A673 (cell line): ENCODE data around the gene HAUS3. TPM values are rescaled to one million over a fixed set of nuclear protein-coding genes. Genes with fewer than 3 reads are reported as not detected.
"Not testable (repeated sequence)": the region's sequence is repeated elsewhere in the genome, so short reads cannot be mapped to it uniquely, and the experiment has no call there.

Experiments used
- BruUV-seq: library from RNA; stranded (reverse); fragments of 400-500 nt; replicated peaks from 2 replicates; lab custom pipeline; 2021; lab: Mats Ljungman, UMichigan
- CTCF ChIA-PET: fragments of 300-600 bp; sonication (Branson Sonifier 250); formaldehyde crosslinking; loops from one replicate; lab custom pipeline; 2022; ENCODE audit warnings: antibody characterized with exemption; lab: Charles Lee
- POLR2A ChIA-PET: fragments of 300-600 bp; sonication (Branson Sonifier 250); formaldehyde crosslinking; loops from one replicate; lab custom pipeline; 2022; ENCODE audit warnings: antibody characterized with exemption; ENCODE audit not compliant: low non-redundant PET; lab: Charles Lee
- DNase-seq: peaks from one replicate; pipeline ENCODE4 v3.0.0-alpha.2; 2015; ENCODE audit warnings: low spot score
- H3K27ac ChIP-seq: fragments of 200-600 bp; sonication (generic); 2 replicates; pipeline ENCODE4 v1.5.1; 2016; ENCODE audit warnings: mixed run types, low read depth, mild to moderate bottlenecking, mixed read lengths, antibody characterized with exemption, low read length; ENCODE audit not compliant: poor library complexity, severe bottlenecking
- H3K27me3 ChIP-seq: fragments of 200-600 bp; sonication (generic); replicated peaks from 2 replicates; pipeline ENCODE4 v1.6.1; 2017; ENCODE audit warnings: mixed run types, low read depth, mild to moderate bottlenecking, mixed read lengths, antibody characterized with exemption, low read length; ENCODE audit not compliant: insufficient read depth, poor library complexity
- H3K36me3 ChIP-seq: fragments of 200-600 bp; sonication (generic); 2 replicates; pipeline ENCODE4 v1.6.1; 2016; ENCODE audit warnings: mixed run types, mild to moderate bottlenecking, mixed read lengths, antibody characterized with exemption, low read length; ENCODE audit not compliant: insufficient read depth, poor library complexity, severe bottlenecking
- H3K4me1 ChIP-seq: fragments of 200-600 bp; sonication (generic); 2 replicates; pipeline ENCODE4 v1.6.1; 2017; ENCODE audit warnings: mixed run types, mild to moderate bottlenecking, mixed read lengths, antibody characterized with exemption, low read length; ENCODE audit not compliant: insufficient read depth, poor library complexity, severe bottlenecking
- H3K4me3 ChIP-seq: fragments of 200-600 bp; sonication (generic); 2 replicates; pipeline ENCODE4 v1.5.1; 2016; ENCODE audit warnings: low read depth, mixed run types, mild to moderate bottlenecking, mixed read lengths, low read length; ENCODE audit not compliant: poor library complexity, severe bottlenecking
- H3K9me3 ChIP-seq: fragments of 200-600 bp; sonication (generic); 2 replicates; pipeline ENCODE4 v1.6.1; 2016; ENCODE audit warnings: mixed run types, low read depth, mild to moderate bottlenecking, mixed read lengths, antibody characterized with exemption, low read length; ENCODE audit not compliant: poor library complexity, severe bottlenecking
- EZH2 ChIP-seq: fragments of 200-600 bp; sonication (generic); IDR thresholded peaks from 2 replicates; pipeline ENCODE4 v1.6.1; 2017; ENCODE audit warnings: borderline replicate concordance, low read depth, mild to moderate bottlenecking, mixed read lengths, antibody characterized with exemption, low read length; ENCODE audit not compliant: poor library complexity, severe bottlenecking
- intact Hi-C: fragments of 100-400 bp; cut with micrococcal nuclease; formaldehyde crosslinking; loops from one replicate; pipeline ENCODE4 v1.10.0; 2022; ENCODE audit not compliant: unreplicated experiment
- total RNA-seq: library from RNA; stranded (reverse); gene quantifications from 2 replicates; pipeline ENCODE4 v1.2.3, GENCODE V29; 2021
- TF ChIP-seq, protein P1 (sequence below): fragments of 300-800, 200-600 bp; sonication (generic); conservative IDR thresholded peaks from 2 replicates; pipeline ENCODE4 v1.5.1; 2017; ENCODE audit warnings: low read depth, mild to moderate bottlenecking, antibody characterized with exemption, low read length, moderate library complexity, mixed read lengths

Gene HAUS3
- total RNA-seq, 1 experiment from 2014 or later, result 27.7 TPM

DNA sequence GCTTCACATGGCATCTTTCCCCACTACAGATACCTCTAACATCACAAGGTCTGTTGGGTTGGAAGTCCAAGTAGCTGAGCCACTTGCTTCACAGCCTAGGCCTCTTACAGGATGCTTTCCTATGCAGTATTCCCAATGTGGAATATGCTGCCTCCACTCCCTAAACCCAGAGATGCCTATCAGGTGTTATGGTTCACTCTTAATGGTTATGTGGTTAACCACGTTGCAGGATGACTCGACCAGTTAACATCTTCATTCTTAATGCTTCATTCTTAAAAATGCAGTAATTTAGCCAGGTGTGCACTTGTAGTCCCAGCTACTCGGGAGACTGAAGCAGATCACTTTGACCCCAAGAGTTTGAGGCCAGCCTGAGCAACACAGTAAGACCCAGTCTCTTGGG lies 24.2 kb downstream of the HAUS3 start:
- intact Hi-C loops, result loop anchor here (10.0 kb wide), 1 partner anchor 137 kb away; no protein-coding TSS in a partner anchor
- Histone ChIP-seq H3K27ac (no peak overlapping the region), H3K27me3 (no peaks in the 10 kb centered on the region), H3K36me3 (no peaks in the 10 kb centered on the region), H3K9me3 (no peaks in the 10 kb centered on the region), H3K4me3 (no peak overlapping the region), H3K4me1 (no peaks in the 10 kb centered on the region)
- no peak for DNase-seq
- CTCF ChIA-PET, result interaction anchor here (0.6 to 1.0 kb wide), 3 partner anchors 9 to 1304 kb away, joined by 3 read pairs; no protein-coding TSS in a partner anchor
- TF ChIP-seq EZH2, result no peak
- TF ChIP-seq, protein P1, sequence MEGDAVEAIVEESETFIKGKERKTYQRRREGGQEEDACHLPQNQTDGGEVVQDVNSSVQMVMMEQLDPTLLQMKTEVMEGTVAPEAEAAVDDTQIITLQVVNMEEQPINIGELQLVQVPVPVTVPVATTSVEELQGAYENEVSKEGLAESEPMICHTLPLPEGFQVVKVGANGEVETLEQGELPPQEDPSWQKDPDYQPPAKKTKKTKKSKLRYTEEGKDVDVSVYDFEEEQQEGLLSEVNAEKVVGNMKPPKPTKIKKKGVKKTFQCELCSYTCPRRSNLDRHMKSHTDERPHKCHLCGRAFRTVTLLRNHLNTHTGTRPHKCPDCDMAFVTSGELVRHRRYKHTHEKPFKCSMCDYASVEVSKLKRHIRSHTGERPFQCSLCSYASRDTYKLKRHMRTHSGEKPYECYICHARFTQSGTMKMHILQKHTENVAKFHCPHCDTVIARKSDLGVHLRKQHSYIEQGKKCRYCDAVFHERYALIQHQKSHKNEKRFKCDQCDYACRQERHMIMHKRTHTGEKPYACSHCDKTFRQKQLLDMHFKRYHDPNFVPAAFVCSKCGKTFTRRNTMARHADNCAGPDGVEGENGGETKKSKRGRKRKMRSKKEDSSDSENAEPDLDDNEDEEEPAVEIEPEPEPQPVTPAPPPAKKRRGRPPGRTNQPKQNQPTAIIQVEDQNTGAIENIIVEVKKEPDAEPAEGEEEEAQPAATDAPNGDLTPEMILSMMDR, result no peak
- POLR2A ChIA-PET, result no interaction called here
- BruUV-seq, result no TSS peak

DNA sequence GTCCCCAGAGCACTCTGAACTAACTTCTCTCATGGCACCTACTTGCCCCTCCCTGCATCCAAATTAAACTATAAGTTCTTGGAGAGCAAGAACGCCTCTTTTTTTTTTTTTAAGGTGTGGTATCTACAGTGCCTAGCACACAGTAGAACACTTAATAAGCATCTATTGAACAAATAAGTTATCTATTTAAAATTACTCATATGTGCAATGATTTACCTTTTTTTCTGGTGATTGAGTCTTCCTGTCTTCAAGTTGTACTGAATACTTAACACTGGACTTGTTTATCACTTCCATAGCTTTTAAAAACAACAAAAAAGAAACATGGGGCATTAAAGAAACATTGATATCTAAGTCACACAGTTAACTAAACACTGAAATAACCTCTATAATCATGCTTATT lies 29.1 kb downstream of the HAUS3 start:
- POLR2A ChIA-PET, result interaction anchor here (0.5 kb wide), 1 partner anchor 157 kb away, joined by 6 read pairs; no protein-coding TSS in a partner anchor
- Histone ChIP-seq H3K9me3 (no peaks in the 10 kb centered on the region), H3K27ac (no peak overlapping the region), H3K4me3 (no peak overlapping the region), H3K4me1 (no peaks in the 10 kb centered on the region), H3K36me3 (no peaks in the 10 kb centered on the region), H3K27me3 (no peaks in the 10 kb centered on the region)
- TF ChIP-seq, protein P1, result no peak
- TF ChIP-seq EZH2, result no peak
- intact Hi-C loops, result loop anchor here (10.0 kb wide), 1 partner anchor 142 kb away; no protein-coding TSS in a partner anchor
- BruUV-seq, result no TSS peak
- CTCF ChIA-PET, result no interaction called here
- no peak for DNase-seq

DNA sequence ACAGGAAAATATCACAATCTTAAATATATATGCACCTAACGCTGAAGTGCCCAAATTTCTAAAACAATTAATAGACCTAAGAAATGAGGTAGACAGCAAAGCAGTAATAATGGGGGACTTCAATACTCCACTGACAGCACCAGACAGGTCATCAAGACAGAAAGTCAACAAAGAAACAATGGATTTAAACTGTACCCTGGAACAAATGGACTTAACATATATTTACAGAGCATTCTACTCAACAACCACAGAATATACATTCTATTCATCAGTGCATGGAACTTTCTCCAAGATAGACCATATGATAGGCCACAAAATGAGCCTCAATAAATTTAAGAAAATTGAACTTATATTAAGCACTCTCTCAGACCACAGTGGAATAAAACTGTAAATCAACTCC lies 39.1 kb downstream of the HAUS3 start:
- H3K27ac ChIP-seq, H3K4me3 ChIP-seq, H3K27me3 ChIP-seq, CTCF ChIA-PET, intact Hi-C loops, H3K4me1 ChIP-seq, BruUV-seq, DNase-seq, H3K9me3 ChIP-seq, H3K36me3 ChIP-seq, POLR2A ChIA-PET: not testable (repeated sequence)

DNA sequence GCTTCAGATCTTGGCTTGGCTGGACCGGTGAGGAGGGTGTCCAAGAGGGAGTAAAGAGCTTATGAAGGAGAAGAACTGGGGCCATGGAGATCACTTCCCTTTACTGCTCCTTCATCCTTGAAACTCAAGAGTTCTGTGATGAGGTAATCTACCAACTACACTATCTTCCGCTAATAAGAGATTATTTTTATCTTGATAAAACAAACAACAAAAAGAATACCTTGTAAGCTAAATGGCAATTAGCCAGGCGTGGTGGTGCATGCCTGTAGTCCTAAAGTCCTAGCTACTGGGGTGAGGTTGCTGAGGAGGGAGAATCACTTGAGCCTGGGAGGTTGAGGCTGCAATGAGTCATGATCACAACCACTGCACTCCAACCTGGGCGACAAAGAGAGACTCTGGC lies 47.4 kb downstream of the HAUS3 start:
- Histone ChIP-seq H3K9me3 (no peaks in the 10 kb centered on the region), H3K36me3 (no peaks in the 10 kb centered on the region), H3K4me1 (no peaks in the 10 kb centered on the region), H3K27me3 (no peaks in the 10 kb centered on the region), H3K4me3 (no peak overlapping the region), H3K27ac (no peak overlapping the region)
- no peak for TF ChIP-seq EZH2
- TF ChIP-seq, protein P1, result no peak
- intact Hi-C loops, result no loop called here
- BruUV-seq, result no TSS peak
- ChIA-PET CTCF (no interaction called here), POLR2A (no interaction called here)
- DNase-seq, result no peak
